SU-DHL-6 (cell line): ENCODE measurements around the gene MSANTD1.

Experiments
- H2AFZ ChIP-seq: fragments of 200-600 bp; sonication (generic); 2 replicates; pipeline ENCODE4 v1.6.1; 2014; ENCODE audit warnings: low read depth, mild to moderate bottlenecking, moderate library complexity, mixed read lengths, antibody characterized with exemption, low read length; ENCODE audit not compliant: severe bottlenecking
- H3F3A ChIP-seq: fragments of 200-600 bp; shearing (Covaris generic); 2 replicates; pipeline ENCODE4 v1.6.0; 2016; ENCODE audit warnings: antibody characterized with exemption, mild to moderate bottlenecking; ENCODE audit not compliant: insufficient read depth
- H3K27ac ChIP-seq: fragments of 200-600 bp; sonication (generic); 2 replicates; pipeline ENCODE4 v1.5.1; 2016; ENCODE audit warnings: low read depth, mild to moderate bottlenecking, low read length, moderate library complexity, mixed read lengths
- H3K27me3 ChIP-seq: fragments of 200-600 bp; sonication (generic), shearing (Covaris generic); 2 replicates; pipeline ENCODE4 v1.6.0; 2014; ENCODE audit warnings: mild to moderate bottlenecking, low read length
- H3K36me3 ChIP-seq: fragments of 200-600 bp; sonication (generic); 2 replicates; pipeline ENCODE4 v1.6.1; 2014; ENCODE audit warnings: mild to moderate bottlenecking, low read length, mixed read lengths
- H3K4me2 ChIP-seq: fragments of 300-600, 200-600 bp; shearing (Covaris generic), sonication (generic); 2 replicates; pipeline ENCODE4 v1.6.0; 2014; ENCODE audit warnings: low read length, low read depth, mild to moderate bottlenecking; ENCODE audit not compliant: poor library complexity, severe bottlenecking
- H3K4me3 ChIP-seq: fragments of 200-600 bp; sonication (generic); 2 replicates; pipeline ENCODE4 v1.5.1; 2014; ENCODE audit warnings: antibody characterized with exemption, low read length, mild to moderate bottlenecking, mixed read lengths; ENCODE audit not compliant: insufficient read depth, poor library complexity, severe bottlenecking
- H3K79me2 ChIP-seq: fragments of 200-600 bp; sonication (generic); 2 replicates; pipeline ENCODE4 v1.6.1; 2014; ENCODE audit warnings: mild to moderate bottlenecking, low read length, moderate library complexity; ENCODE audit not compliant: insufficient read depth
- H3K9ac ChIP-seq: fragments of 200-600 bp; sonication (generic); 2 replicates; pipeline ENCODE4 v1.7.0; 2014; ENCODE audit warnings: mild to moderate bottlenecking, low read length
- H3K9me2 ChIP-seq: fragments of 200-600 bp; sonication (generic); replicated peaks from 2 replicates; pipeline ENCODE4 v1.6.1; 2014; ENCODE audit warnings: low read length; ENCODE audit not compliant: insufficient read depth
- H3K9me3 ChIP-seq: fragments of 200-600 bp; sonication (generic); 2 replicates; pipeline ENCODE4 v1.6.1; 2014; ENCODE audit warnings: low read length, mixed read lengths; ENCODE audit not compliant: insufficient read depth
- H4K20me1 ChIP-seq: fragments of 200-600 bp; sonication (generic); 2 replicates; pipeline ENCODE4 v1.6.1; 2014; ENCODE audit warnings: low read depth, mild to moderate bottlenecking, antibody characterized with exemption, low read length, moderate library complexity, mixed read lengths
- CTCF ChIP-seq: fragments of 200-600 bp; sonication (generic); IDR thresholded peaks from one replicate; pipeline ENCODE4 v1.5.1; 2017; ENCODE audit warnings: antibody characterized with exemption, mild to moderate bottlenecking, low read length, moderate library complexity; ENCODE audit not compliant: insufficient read depth, poor library complexity, severe bottlenecking
- EZH2phosphoT487 ChIP-seq: fragments of 200-600 bp; sonication (generic), shearing (Covaris generic); conservative IDR thresholded peaks from 2 replicates; pipeline ENCODE4 v1.6.1; 2018; ENCODE audit warnings: mild to moderate bottlenecking, antibody characterized with exemption, low read length, moderate library complexity, mixed read lengths

Gene MSANTD1

GRCh38 chr4:3250956-3251690 is 2.2 kb downstream of the MSANTD1 start:
- Histone ChIP-seq H3K9me3 (no peaks in the 10 kb centered on the region), H3K79me2 (no peaks in the 10 kb centered on the region), H3K9ac (no peak overlapping the region), H4K20me1 (no peaks in the 10 kb centered on the region), H3K27ac (no peak overlapping the region), H3K9me2 (no peaks in the 10 kb centered on the region), H3K27me3 (no peaks in the 10 kb centered on the region), H3K36me3 (no peaks in the 10 kb centered on the region), H3K4me2 (no peak overlapping the region), H3F3A (no peaks in the 10 kb centered on the region), H3K4me3 (no peak overlapping the region), H2AFZ (no peak overlapping the region)
- TF ChIP-seq CTCF (no peak), EZH2phosphoT487 (no peak)

GRCh38 chr4:3251691-3252479 is 2.9 kb downstream of the MSANTD1 start:
- no peak for TF ChIP-seq CTCF
- no peak for TF ChIP-seq EZH2phosphoT487
- H3K27me3 ChIP-seq: no peaks in the 10 kb centered on the region
- H3K4me2 ChIP-seq: no peak overlapping the region
- H3K27ac ChIP-seq: no peak overlapping the region
- no peaks in the 10 kb centered on the region for H3K9me3 ChIP-seq
- no peak overlapping the region for H3K9ac ChIP-seq
- no peak overlapping the region for H3K4me3 ChIP-seq
- no peaks in the 10 kb centered on the region for H3F3A ChIP-seq
- no peak overlapping the region for H2AFZ ChIP-seq
- H4K20me1 ChIP-seq: no peaks in the 10 kb centered on the region
- H3K36me3 ChIP-seq: no peaks in the 10 kb centered on the region
- no peaks in the 10 kb centered on the region for H3K79me2 ChIP-seq
- H3K9me2 ChIP-seq: no peaks in the 10 kb centered on the region

GRCh38 chr4:3252480-3252828 is 3.5 kb downstream of the MSANTD1 start:
- TF ChIP-seq EZH2phosphoT487 (no peak), CTCF (no peak)
- Histone ChIP-seq H3K4me3 (no peak overlapping the region), H2AFZ (no peak overlapping the region), H3K9me3 (no peaks in the 10 kb centered on the region), H3K36me3 (no peaks in the 10 kb centered on the region), H3K4me2 (no peak overlapping the region), H4K20me1 (no peaks in the 10 kb centered on the region), H3K79me2 (no peaks in the 10 kb centered on the region), H3K9ac (no peak overlapping the region), H3K27me3 (no peaks in the 10 kb centered on the region), H3F3A (no peaks in the 10 kb centered on the region), H3K27ac (no peak overlapping the region), H3K9me2 (no peaks in the 10 kb centered on the region)
